ENCODE results near the gene ZXDC.

ZXDC gene

DNA sequence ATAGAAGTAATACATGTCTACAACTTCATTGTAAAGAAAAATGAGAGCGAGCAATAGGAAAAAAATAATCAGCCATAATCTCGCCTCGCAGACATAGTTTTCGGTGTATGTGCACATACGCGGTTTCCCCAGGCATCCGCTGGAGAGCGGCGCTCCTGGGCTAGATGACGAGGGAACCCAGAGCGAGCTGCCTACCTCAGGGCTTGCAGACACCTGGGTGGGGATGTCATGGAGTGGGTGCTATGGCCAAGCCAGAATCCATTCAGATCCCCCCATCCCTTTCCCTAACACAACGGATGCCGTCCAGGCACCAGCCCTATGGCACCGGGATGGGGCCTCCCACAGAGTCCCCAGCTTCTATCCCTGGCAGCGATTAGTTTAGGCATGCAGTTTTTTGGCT lies 85.5 kb downstream of the ZXDC start:
- no peak for DNase-seq

DNA sequence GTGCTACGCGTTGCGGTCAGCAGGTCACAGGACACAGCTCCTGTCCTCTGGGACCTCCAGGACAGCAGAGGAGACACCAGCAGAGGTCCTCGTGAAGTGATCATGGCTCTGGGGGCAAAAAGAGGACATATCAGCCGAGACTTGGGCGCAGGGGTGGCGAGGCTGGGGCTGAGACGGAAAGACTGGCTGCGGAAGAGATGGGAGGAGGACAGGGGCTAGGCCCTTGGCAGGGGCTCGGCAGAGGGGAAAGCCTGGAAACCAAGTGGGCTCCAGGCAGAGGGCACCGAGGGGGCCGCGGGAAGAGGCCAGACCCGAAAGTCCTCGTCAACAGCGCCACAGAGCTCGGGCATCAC lies 85.9 kb downstream of the ZXDC start:
- DNase-seq = no peak

DNA sequence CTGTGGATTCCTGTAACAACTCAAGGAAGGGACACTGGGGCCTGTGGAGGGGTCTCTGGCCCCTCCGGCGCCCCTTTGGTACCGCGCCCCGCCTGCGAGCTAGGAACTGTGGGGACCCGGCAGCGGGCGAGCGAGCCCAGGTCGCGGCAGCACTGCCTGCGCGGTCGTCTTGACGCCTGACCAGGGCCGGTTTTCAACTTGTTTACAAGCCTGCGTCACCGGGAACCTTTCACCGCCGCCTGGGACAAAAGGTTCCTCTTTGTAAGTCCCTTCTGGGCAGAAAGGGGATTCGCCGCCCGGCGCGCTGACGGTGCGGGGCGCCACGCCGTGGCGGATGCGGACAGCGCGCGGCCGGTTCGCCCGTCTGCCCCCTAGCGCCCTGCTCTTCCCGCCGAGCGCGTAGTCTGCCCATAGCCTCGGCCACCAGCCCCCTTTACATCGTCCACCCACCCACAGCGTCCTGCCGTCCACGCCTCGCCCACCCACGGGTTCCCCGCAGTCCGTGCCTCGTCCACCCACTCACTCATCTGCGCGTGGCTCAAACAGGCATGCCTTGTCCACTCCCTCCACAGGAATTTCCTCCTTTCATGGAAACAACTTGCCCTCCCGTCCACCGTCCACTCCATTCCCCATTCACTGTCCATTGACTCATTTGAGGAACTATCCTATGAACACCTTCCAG lies 86.4 kb downstream of the ZXDC start:
- DNase-seq = peak; percentile 24

Data from activated CD8-positive, alpha-beta memory T cell treated with anti-CD3 and anti-CD28 coated beads, Interleukin-2, amount 50 U/mL, for 4 hours (primary cell).